Measurements from ENCODE around the gene TAS1R3.
"Not testable (repeated sequence)": the region's sequence is repeated elsewhere in the genome, so short reads cannot be mapped to it uniquely, and the experiment has no call there.

TAS1R3 gene

DNA sequence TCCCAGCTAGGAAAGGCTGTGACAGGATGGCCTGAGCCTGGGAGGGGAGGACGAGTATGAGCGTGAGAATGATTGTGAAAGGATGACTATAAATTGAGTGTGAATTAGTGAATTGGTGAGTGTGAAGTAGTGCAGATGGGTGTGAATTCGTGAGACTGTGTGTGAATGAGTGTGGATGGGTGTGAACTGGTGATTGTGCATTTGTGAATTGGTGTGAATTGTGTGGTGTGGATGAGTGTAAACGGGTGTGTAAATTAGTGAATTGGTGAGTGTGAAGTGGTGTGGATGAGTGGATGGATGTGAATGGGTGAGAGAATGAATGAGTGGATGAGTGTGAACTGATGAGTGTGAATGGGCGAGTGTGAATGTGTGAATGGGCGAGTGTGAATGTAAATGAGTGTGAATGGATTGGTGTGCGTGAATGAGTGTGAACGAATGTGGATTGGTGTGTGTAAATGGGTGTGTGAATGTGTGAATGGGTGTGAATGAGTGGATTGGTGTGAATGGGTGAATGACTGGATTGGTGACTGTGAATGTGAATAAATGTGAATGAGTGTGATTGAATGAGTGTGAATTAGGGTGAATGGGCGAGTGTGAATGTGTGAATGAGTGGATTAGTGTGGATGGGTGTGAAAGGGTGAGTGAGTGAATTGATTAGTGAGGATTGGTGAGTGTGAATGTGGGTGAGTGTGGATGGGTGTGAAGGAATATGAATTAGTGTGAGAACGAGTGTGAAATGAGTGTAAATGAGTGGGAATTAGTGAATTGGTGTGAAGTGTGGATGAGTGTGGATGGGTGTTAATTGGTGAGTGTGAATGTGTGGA lies 35.0 kb downstream of the TAS1R3 start:
- DNase-seq = no peak

DNA sequence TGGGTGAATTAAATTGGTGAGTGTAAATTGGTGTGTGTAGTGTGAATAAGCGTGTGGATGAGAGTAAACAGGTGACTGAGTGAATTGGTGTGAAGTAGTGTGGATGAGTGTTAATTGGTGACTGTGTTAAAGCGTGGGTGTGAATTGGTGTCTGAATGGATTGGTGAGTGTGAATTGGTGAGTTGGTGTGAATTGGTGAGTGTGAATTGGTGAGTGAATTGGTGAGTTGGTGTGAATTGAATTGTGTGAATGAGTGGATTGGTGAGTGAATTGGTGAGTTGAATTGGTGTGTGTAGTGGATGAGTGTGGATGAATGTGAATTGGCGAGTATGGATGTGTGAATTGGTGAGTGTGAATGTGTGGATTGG lies 35.6 kb downstream of the TAS1R3 start:
- DNase-seq = no peak

DNA sequence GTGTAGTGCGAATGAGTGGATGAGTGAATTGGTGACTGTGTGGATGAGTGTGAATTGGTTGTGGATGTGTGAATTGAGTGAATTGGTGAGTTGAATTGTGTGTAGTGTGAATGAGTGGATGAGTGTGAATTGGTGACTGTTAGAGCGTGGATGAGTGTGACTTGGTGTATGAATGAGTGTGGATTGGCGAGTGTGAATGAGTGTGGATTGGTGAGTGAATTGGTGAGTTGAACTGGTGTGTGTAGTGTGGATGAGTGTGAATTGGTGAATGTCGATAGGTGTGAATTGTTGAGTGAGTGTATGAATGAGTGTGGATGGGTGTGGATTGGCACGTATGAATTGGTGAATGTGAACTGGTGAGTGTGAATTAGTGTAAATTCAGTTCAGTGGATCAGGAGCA lies 36.2 kb downstream of the TAS1R3 start:
- no peak for DNase-seq

DNA sequence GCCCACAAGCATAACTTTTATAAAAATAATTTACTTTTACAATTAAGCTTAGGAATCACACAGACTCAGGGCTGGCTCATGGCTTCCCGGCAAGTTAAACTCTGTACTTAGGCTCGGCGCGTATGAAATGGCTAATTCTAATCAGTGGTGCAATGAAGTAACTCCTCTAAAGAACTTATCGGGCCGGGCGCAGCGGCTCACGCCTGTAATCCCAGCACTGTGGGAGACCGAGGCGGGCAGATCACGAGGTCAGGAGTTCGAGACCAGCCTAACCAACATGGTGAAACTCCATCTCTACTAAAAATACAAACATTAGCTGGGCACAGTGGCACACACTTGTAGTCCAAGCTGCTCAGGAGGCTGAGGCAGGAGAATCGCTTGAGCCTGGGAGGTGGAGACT lies 39.0 kb downstream of the TAS1R3 start:
- not testable (repeated sequence) for DNase-seq

DNA sequence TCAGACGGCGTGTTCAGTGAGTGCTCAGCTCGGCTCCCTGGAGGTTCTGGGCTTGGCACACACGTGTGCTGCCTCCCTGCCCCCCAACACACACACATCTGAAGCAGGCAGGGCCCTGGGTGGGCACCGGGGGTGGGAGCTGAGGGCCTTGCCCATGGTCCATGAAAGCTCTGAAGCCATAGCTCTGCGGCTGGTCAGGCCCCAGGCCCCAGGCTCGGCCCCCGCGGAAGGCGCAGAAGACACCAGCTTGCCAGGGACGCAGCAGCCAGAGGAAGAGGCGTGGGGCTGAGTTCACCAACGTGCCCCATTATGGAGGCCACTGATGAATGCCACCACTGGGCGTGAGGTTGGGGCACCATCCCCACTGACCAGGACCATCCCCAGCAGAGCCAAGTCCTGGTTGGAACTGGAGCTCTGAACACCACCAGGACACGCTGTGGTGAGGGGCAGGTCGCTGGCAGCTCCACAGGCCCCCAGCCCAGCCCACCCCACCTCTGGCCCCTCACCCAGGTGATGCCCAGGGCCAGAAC lies 39.8 kb downstream of the TAS1R3 start:
- DNase-seq = no peak

DNA sequence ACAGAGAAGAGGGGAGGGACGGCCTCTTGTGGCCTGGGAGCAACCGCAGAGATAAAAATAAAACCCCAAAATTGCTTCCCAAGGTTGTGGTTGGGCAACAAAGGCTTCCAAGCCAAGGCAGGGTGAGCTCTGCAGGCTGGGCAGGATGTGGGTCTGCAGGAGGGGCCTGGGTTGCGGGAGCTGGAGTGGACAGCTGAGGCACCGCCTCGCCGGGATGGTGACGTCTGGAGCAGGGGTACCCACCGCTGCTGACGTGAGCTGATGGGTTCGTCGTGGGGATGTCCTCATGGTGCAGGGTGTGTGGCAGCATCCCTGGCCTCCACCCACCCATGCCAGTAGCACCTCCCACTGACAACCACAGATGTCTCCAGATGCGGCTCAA lies 40.3 kb downstream of the TAS1R3 start:
- DNase-seq = no peak

DNA sequence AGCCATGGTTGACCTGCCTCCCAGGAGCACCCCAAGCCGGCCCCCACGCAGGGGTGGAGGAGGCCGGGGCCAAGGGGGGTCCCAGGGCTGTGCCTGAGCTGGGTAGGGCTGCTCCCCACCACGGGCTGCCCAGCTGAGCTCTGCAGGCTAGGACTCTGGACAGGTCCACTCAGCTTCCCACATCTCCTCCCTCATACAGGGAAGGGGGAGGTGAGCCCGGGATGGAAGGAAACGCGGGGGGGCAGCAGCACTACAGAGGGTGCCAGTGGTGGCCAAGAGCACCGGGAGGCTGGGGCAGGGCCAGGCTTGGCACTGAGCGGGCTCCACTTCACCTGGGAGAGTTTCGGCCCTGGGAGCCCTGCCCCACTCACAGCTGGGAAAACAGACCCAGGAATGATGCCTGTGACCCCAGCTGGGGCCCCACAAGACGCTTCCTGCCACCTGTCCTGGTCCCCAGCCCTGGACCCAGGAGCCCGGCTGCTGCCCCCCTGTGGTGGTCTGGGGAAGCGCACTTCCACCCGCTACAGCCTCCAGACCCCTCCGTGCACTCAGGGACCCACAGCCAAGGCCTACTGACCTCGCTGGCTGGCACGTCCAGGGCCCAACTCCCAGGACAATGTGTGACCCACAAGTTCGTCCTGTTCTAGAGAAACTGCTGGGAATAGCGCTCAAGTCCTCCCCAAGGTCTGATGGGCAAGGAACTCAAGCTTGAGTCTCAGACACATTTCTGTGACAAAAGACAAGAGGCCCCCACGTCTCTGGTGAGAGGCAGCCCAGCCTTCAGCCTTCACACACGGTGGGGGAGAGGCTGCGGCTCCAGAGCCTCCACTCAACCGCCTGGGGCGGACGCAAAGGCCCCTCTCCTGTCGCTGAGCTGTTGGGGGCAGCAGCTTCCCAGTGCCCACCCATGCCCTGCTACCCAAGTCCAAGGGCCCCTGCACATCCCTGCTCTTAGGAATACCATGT lies 40.9 kb downstream of the TAS1R3 start:
- peak in 23 of 56 donors; percentile 9 to 67 (median 33) for DNase-seq

DNA sequence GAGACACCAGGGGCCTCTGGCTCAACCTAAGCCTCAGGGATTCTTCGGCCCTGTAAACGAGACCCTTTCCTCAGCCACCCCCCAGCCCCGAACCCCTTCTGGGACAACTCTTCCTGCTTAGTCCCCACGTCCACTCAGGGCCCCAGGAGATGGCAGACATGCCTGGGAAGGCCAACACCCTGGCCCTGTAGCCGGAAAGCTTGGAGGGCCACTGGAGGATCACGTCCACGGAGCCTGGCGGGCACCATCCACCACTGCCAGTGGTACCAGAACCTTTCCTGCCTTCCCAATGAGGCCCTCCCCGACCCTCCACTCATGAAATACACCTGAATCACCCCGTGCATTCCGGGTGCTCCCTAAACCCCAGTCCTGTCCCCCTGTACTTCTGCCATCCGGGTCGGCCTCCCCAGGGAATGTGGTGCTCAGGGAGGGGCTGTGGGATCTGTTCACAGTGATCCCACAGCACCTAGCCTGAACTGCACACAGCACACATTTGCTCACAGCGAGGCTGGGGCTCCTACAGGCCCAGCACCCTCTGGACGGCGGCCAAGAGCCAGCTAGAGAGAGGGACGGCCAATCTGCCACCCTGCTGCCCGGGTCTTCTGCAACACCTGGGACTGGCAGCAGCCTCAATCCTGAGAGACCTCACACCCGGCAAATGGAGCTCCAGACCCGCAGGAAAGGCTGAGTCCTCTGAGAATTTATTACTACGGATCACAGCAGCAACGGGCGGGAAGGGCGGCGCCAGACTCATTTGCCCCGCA lies 42.2 kb downstream of the TAS1R3 start:
- no peak for DNase-seq

DNA sequence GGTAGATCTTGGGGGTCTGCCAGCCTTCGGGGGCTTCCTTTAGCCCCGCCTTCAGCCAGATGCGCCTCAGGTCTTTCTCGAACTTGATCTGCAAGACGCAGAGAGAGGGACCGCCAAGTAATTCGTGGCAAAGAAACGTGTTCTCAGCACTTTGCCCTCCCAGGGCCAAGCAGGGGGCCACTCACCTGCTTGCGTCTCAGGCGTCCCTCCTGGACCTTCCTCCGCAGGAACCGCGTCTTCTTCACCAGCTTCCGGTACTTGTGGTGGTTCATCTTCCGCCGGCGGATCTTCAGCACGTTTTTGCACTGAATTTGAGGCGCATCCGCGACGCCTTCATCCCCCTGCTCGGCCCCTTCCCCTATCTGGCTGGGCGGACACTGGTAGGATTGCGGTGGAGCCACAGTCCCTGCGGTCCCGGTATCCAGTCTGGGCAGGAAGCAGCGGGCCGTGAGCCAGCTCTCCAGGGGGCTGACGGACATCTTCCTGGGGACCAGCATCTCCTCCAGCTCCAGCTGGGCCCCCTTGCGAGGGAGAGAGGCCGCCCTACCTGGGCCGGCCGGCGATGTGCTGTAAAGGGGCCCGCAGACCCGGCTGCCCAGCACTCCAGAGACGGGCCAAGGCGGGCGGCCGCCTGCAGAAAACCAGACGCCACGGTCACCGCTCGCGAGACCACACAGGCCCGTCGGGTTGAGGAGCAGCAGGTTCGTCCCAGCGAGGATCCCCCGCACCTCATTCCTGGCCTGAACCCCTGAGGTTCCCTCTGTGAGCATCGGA lies 42.9 kb downstream of the TAS1R3 start:
- no peak for DNase-seq

DNA sequence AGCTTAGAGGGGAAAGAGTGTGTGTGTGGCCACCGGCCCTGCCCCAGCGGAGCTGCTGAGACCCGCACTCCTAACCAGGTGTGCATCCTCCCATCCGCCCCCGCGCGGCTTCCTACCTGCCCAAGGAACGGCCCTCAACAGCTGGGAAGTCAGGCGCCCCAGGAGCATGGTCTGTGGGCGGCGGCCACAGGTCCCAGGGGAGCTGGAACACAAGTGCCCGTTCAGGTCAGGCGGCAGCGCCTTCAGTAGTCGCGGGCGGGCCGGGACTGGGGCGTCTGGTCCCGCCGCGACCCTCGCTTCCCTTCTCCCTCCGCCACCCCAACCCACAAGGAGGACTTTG lies 43.5 kb downstream of the TAS1R3 start:
- no peak for DNase-seq

DNA sequence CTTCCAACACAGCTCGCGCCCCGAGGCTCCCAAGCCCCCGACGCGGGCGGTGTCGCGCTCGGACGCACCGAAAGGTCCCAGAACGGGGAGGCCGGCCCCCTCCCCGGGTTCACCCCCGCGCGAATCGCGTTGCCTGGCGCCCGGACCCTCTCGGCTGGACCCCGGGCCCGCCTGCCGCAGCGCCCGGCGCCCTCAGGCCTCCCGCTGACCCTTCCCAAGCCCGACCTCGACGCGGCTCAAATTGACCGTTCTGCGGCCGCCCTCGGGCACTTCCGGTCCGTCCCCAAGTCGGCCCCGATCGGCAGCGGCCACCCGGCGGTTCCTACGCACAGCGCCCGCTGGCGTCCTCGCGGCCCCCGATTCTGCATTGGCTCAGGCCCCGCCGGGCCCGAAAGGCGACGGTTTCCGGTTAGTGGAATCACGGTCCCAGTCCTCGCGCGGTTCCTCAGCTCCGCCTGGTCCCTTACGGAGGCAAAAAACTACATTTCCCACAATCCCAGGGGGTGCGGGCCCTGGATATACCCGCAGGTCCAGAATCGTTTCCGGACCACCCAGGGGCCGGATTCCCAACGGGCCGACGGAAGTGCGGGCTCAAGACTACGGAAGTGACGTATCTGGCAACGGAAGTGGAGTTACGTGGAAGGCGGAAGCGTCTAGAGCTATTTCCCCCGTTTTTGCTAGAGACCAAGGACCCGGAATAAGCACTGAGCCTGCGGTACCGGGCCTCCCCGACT lies 44.0 kb downstream of the TAS1R3 start, which contains the start of gene AURKAIP1:
Gene AURKAIP1, minus strand, starts transcription at position 279 of the 734 bp plus-strand sequence. CDS start 451 bp downstream, outside the sequence.
- peak; percentile 86 to 100 (median 98) for DNase-seq

DNA sequence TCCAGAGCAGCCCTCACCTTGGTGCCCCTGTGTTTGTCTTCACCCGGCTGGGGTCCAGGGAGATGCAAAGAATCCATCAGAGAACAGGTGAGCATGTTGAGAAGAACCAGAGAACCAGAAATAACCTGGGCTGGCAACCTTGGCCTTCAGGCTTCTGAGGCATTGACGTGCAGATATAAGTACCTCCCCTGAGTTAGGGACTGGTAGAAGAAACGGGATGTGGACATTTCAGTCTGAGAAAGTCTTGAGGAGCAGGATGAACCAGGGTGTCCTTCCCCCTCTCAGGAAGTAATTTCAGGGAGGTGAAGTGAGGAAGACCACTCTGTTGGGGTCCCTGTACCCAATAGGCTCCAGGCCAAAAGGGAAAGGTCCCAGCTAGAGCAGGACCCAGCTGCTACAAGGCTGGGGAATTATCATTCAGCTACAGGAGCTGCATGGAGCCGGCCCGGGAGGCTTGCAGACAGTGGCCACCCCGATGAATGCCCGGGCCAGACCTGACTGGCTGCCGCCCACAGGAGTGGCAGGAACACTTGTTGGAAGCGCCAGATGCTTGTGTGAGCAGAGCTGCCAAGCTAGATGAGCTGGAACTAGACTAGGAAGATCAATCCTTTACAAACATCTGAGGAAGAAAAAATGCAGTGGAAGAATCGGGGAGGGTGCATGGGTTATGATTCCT lies 45.6 kb downstream of the TAS1R3 start:
- no peak for DNase-seq

DNA sequence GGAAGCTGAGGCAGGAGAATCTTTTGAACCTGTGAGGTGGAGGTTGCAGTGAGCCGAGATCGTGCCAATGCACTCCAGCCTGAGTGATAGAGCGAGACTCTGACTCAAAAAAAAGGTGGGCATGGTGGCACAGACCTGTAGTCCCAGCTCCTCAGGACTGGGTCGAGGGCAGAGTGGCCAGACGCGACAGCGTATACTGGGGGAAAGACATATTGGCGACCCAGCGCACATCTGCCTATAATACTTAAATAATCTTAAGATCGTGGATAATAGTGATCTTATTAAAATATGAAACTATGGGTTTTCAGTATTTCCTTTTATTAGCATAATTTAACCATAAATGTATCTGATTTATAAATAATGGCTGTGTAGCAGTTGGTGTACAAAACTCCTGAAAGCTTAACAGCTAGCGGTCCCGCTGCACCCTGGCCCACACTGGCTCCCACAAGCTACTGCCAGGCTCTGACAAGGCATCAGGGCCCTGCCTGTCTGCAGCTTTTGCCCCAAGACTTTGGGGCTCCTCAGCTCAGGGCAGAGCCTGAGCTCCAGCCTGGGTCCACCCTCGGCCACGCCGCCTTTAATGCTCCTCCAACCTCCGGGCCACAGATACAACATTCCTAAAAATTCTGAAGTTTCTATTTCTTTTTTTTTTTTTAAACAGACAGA lies 46.6 kb downstream of the TAS1R3 start:
- no peak for DNase-seq

DNA sequence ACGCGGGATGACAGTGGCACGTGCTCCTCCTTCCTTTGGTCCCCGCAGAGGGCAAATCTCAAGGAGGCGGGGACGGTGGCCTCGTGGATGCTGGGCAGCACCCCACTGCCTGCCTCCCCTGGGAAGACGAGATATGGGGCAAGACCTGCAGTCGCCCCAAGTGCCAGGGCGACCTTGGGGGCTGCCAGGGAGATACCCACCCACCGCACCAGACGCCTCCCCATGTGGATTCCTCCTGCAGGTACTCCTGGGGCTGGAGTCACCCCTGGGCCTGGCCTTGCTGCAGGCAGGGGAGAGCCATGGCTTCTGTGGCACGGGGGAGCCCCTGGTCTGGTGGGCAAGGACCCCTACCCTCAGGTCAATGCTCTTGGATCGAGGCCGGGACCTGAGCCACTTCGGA lies 49.8 kb downstream of the TAS1R3 start:
- no peak for DNase-seq

DNA sequence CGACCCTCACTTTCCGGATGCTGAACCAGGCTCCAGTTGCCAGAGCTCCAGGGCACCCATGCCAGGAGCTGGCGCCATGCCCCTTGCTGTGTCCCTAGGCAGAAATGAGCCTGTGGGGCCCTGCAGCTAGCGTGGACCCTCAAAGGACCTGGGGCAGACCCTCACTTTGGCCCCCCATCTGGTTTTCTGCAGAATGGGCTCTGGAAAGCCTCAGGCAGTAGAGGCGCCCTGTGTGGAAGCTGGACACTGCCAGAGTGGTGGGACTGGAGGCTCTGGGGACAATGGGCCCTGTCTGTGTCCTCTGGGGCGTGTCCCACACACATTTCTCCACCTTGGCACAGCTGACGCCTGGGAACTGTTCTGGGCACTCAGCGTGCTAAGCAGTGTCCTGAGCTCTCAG lies 50.2 kb downstream of the TAS1R3 start:
- no peak for DNase-seq

Measured in amygdala (tissue), 56 donors.